Measurements from ENCODE around the gene ONECUT1.

Gene ONECUT1

DNA sequence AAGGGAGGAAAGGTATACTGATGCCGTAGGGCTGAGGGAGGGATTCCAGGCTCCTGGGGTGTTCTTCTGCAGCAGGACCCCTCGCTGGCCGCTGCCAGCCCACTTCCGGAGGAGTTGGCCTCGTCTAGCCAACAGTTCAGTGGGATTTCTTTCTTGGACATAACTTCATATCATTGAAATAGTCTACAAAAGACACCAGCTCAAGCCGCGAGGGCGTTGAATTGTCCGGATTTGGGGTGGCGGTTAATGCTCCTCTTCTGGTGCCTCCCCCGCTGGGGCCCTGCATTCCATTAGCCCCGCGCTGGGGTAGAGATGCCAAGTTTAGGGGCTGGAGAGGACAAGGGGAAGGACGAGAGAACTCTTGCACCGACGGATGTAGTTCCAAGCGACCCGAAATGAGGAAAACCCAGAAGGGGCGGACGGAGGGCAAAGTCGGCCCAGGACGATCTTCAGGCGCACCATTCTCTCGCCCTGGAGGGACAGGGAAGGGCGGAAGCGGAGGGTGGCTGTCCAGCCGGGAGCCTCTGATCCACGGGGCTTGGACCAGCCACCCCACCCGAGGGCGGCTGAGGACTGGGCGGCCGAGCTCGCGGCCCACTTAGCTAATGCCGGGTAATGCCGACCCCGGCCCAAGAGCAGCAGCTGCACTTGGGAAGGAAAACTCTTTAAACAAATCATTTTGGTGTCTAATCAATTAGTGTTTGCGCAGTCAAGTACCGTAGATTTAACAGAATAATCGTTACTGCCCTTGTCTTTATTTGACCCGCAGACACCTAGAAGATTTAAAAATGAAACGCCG is 4.7 kb upstream of the ONECUT1 start:
- H3K4me2 ChIP-seq (ENCODE audit: low read depth, low read length, poor library complexity, severe bottlenecking): no peak overlapping the region

DNA sequence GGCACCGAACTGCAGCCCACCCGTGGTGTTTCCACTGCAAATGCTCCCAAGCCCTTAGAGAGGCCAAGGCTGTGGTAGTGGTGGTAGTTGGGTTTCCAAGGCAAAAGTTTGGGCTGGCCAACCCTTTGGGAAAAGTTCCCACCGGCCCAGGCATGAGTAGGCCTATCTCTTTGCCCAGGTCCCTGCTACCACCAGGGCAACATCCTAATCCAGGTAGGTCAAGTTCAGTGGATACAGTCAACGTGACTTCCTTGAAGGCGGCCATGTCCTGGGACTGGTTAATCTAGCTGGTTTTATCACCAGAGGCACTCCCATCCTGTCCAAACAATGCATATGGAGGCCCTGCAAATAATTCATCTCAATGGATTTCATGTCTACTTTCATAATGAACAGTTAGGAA is 1.6 kb upstream of the ONECUT1 start:
- no peaks in the 10 kb centered on the region for H3K79me2 ChIP-seq (ENCODE audit: insufficient read depth, low read length)
- no peaks in the 10 kb centered on the region for H3K36me3 ChIP-seq (ENCODE audit: insufficient read depth, low read length)
- no peaks in the 10 kb centered on the region for H3K27me3 ChIP-seq (ENCODE audit: insufficient read depth, low read length, poor library complexity, severe bottlenecking)
- no peak overlapping the region for H2AFZ ChIP-seq (ENCODE audit: low read length)
- no peaks in the 10 kb centered on the region for H3K9me3 ChIP-seq (ENCODE audit: insufficient read depth, low read depth, low read length)
- H3K4me3 ChIP-seq (ENCODE audit: low read length, poor library complexity, severe bottlenecking): no peak overlapping the region
- no peaks in the 10 kb centered on the region for H3K4me1 ChIP-seq (ENCODE audit: insufficient read depth, low read length, poor library complexity, severe bottlenecking)
- no peak overlapping the region for H3K4me2 ChIP-seq (ENCODE audit: low read depth, low read length, poor library complexity, severe bottlenecking)
- H4K20me1 ChIP-seq (ENCODE audit: insufficient read depth, low read length, poor library complexity, severe bottlenecking): no peaks in the 10 kb centered on the region
- H3K9ac ChIP-seq (ENCODE audit: low read depth, low read length, poor library complexity, severe bottlenecking): no peak overlapping the region
- H3K9me2 ChIP-seq (replicated peaks; ENCODE audit: low read depth, low read length): no peaks in the 10 kb centered on the region
- no peak for TF ChIP-seq EZH2phosphoT487 (IDR thresholded peaks at IDR 0.05; ENCODE audit: borderline replicate concordance)
- TF ChIP-seq, protein P1, sequence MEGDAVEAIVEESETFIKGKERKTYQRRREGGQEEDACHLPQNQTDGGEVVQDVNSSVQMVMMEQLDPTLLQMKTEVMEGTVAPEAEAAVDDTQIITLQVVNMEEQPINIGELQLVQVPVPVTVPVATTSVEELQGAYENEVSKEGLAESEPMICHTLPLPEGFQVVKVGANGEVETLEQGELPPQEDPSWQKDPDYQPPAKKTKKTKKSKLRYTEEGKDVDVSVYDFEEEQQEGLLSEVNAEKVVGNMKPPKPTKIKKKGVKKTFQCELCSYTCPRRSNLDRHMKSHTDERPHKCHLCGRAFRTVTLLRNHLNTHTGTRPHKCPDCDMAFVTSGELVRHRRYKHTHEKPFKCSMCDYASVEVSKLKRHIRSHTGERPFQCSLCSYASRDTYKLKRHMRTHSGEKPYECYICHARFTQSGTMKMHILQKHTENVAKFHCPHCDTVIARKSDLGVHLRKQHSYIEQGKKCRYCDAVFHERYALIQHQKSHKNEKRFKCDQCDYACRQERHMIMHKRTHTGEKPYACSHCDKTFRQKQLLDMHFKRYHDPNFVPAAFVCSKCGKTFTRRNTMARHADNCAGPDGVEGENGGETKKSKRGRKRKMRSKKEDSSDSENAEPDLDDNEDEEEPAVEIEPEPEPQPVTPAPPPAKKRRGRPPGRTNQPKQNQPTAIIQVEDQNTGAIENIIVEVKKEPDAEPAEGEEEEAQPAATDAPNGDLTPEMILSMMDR (conservative IDR thresholded peaks at IDR 0.05; ENCODE audit: low read length): no peak
- no peaks in the 10 kb centered on the region for H3F3A ChIP-seq (ENCODE audit: low read depth)

More for the DNA sequence above, 4.7 kb upstream of the ONECUT1 start:
- Histone ChIP-seq H3K36me3 (ENCODE audit: insufficient read depth, low read length) (no peaks in the 10 kb centered on the region), H3K27me3 (ENCODE audit: insufficient read depth, low read length, poor library complexity, severe bottlenecking) (peaks cover 8% of the 10 kb centered on the region), H3K9me3 (ENCODE audit: insufficient read depth, low read depth, low read length) (no peaks in the 10 kb centered on the region), H2AFZ (ENCODE audit: low read length) (no peak overlapping the region), H3K4me3 (ENCODE audit: low read length, poor library complexity, severe bottlenecking) (no peak overlapping the region), H4K20me1 (ENCODE audit: insufficient read depth, low read length, poor library complexity, severe bottlenecking) (no peaks in the 10 kb centered on the region), H3F3A (ENCODE audit: low read depth) (no peaks in the 10 kb centered on the region), H3K79me2 (ENCODE audit: insufficient read depth, low read length) (no peaks in the 10 kb centered on the region), H3K9ac (ENCODE audit: low read depth, low read length, poor library complexity, severe bottlenecking) (no peak overlapping the region), H3K4me1 (ENCODE audit: insufficient read depth, low read length, poor library complexity, severe bottlenecking) (peaks cover 4% of the 10 kb centered on the region), H3K9me2 (replicated peaks; ENCODE audit: low read depth, low read length) (no peaks in the 10 kb centered on the region)
- TF ChIP-seq, protein P1 (conservative IDR thresholded peaks at IDR 0.05; ENCODE audit: low read length): no peak
- no peak for TF ChIP-seq EZH2phosphoT487 (IDR thresholded peaks at IDR 0.05; ENCODE audit: borderline replicate concordance)

DNA sequence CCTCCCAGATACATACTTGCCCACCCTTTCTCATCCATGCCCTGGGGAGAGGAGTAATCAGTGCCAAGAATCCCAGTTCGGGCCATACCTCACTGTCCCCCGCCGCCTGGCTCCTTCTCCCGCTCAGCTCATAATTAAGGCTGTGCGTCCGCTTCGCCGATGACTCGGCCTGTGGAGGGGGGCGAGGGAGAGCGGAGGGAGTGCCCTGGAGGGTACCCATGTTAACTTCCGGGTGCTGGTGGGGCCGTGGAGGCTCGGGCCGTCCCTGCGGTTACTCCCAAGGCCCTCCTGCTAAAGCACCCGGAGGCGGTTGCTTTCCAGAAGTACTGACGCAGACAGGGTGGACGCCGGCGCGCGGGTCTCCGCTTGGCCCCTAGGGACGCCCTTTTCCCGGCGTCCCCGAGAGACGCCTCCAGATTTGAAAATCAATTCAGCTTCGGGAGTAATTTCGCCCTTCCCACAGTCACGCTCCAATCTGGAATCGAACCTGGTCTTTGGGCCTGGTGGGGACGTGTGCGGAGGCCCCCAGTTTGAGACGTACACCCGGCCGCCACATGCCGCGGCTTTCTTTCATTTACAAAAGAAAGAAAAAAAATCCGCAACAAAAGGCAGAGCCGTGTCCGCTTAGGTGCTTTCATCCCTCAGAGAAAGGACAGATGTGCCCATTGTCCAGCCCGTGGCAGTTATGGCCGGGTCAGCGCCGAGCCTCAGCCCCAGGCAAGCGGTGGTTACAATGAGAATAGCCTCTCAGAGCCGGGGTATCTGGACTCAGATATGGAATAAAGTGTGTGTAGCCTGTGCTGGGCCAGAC is 1.0 kb upstream of the ONECUT1 start:
- H3K4me1 ChIP-seq (ENCODE audit: insufficient read depth, low read length, poor library complexity, severe bottlenecking): no peaks in the 10 kb centered on the region
- H3K27me3 ChIP-seq (ENCODE audit: insufficient read depth, low read length, poor library complexity, severe bottlenecking): no peaks in the 10 kb centered on the region
- H3K36me3 ChIP-seq (ENCODE audit: insufficient read depth, low read length): no peaks in the 10 kb centered on the region
- no peak for TF ChIP-seq EZH2phosphoT487 (IDR thresholded peaks at IDR 0.05; ENCODE audit: borderline replicate concordance)
- TF ChIP-seq, protein P1 (conservative IDR thresholded peaks at IDR 0.05; ENCODE audit: low read length): no peak
- H3K9me2 ChIP-seq (replicated peaks; ENCODE audit: low read depth, low read length): no peaks in the 10 kb centered on the region
- H2AFZ ChIP-seq (ENCODE audit: low read length): peak overlapping the region; percentile 98
- peak overlapping the region; percentile 88 for H3K4me3 ChIP-seq (ENCODE audit: low read length, poor library complexity, severe bottlenecking)
- peak overlapping the region; percentile 82 for H3K4me2 ChIP-seq (ENCODE audit: low read depth, low read length, poor library complexity, severe bottlenecking)
- no peak overlapping the region for H3K9ac ChIP-seq (ENCODE audit: low read depth, low read length, poor library complexity, severe bottlenecking)
- H3K79me2 ChIP-seq (ENCODE audit: insufficient read depth, low read length): no peaks in the 10 kb centered on the region
- H4K20me1 ChIP-seq (ENCODE audit: insufficient read depth, low read length, poor library complexity, severe bottlenecking): no peaks in the 10 kb centered on the region
- H3K9me3 ChIP-seq (ENCODE audit: insufficient read depth, low read depth, low read length): no peaks in the 10 kb centered on the region
- no peaks in the 10 kb centered on the region for H3F3A ChIP-seq (ENCODE audit: low read depth)

Data from Loucy (cell line).